22Rv1 (cell line): Measurements from ENCODE around the gene KLHL7.

Source experiments
- CTCF ChIP-seq: fragments of 450-650 bp; IDR thresholded peaks from 2 replicates; pipeline ENCODE4 v1.5.1; 2017; ENCODE audit warnings: mild to moderate bottlenecking
- ZFX ChIP-seq: fragments of 450-650 bp; IDR thresholded peaks from 2 replicates; pipeline ENCODE4 v1.6.1; 2017; ENCODE audit warnings: antibody characterized with exemption, borderline replicate concordance

GRCh38 chr7:23207884-23208283 lies 102.3 kb downstream of the KLHL7 start:
- no peak for TF ChIP-seq CTCF
- TF ChIP-seq ZFX, result no peak
